Calu3 (cell line): ENCODE measurements around the gene DNAH6. TPM values are rescaled to one million over a fixed set of nuclear protein-coding genes. Genes with fewer than 3 reads are reported as not detected.

Source experiments
- BruUV-seq: library from RNA; stranded (reverse); fragments of 400-500 nt; replicated peaks from 2 replicates; lab custom pipeline; 2021; lab: Mats Ljungman, UMichigan
- CTCF ChIA-PET: fragments of 300-600 bp; sonication (Branson Sonifier 250); formaldehyde crosslinking; loops from one replicate; lab custom pipeline; 2022; ENCODE audit warnings: antibody characterized with exemption; lab: Charles Lee
- DNase-seq: peaks from one replicate; pipeline ENCODE4 v3.0.0; 2022
- H3K27ac Mint-ChIP-seq: one replicate; pipeline ENCODE4 v1.8.0; 2022; ENCODE audit warnings: mixed read lengths; ENCODE audit not compliant: unreplicated experiment
- H3K27me3 Mint-ChIP-seq: one replicate; pipeline ENCODE4 v1.8.0; 2022; ENCODE audit warnings: mixed read lengths; ENCODE audit not compliant: unreplicated experiment
- H3K36me3 Mint-ChIP-seq: one replicate; pipeline ENCODE4 v1.8.0; 2022; ENCODE audit warnings: mild to moderate bottlenecking, moderate library complexity, mixed read lengths; ENCODE audit not compliant: insufficient read depth, unreplicated experiment
- H3K4me1 Mint-ChIP-seq: one replicate; pipeline ENCODE4 v1.8.0; 2022; ENCODE audit warnings: mild to moderate bottlenecking, low read depth, mixed read lengths; ENCODE audit not compliant: unreplicated experiment
- H3K4me3 Mint-ChIP-seq: one replicate; pipeline ENCODE4 v1.8.0; 2022; ENCODE audit warnings: mild to moderate bottlenecking, low read depth, moderate library complexity, mixed read lengths; ENCODE audit not compliant: unreplicated experiment
- H3K9me3 Mint-ChIP-seq: one replicate; pipeline ENCODE4 v1.8.0; 2022; ENCODE audit warnings: low read depth, mixed read lengths; ENCODE audit not compliant: unreplicated experiment
- CTCF ChIP-seq: fragments of 200-600 bp; IDR thresholded peaks from one replicate; pipeline ENCODE4 v1.8.0; 2022; ENCODE audit warnings: antibody characterized with exemption; ENCODE audit not compliant: unreplicated experiment
- intact Hi-C: fragments of 100-400 bp; cut with micrococcal nuclease; formaldehyde crosslinking; loops from one replicate; pipeline ENCODE4 v1.10.0; 2022; ENCODE audit not compliant: unreplicated experiment
- total RNA-seq: library from RNA; stranded (reverse); gene quantifications from 2 replicates; pipeline ENCODE4 v1.2.3, GENCODE V29; 2022

DNAH6 gene
- total RNA-seq, 1 experiment from 2014 or later = 1.3 TPM

- Mint-ChIP-seq H3K27me3 (no peaks in the 10 kb centered on the region), H3K4me3 (no peak overlapping the region), H3K9me3 (peaks cover 5% of the 10 kb centered on the region), H3K4me1 (peaks cover 23% of the 10 kb centered on the region), H3K36me3 (peaks cover 7% of the 10 kb centered on the region), H3K27ac (peak overlapping the region; percentile 80)
- intact Hi-C loops = loop anchor here (5.0 kb wide), 1 partner anchor 47 kb away; no protein-coding TSS in a partner anchor
- CTCF ChIA-PET = no interaction called here
- DNase-seq = peak; percentile 56
- TF ChIP-seq CTCF = no peak
- no TSS peak for BruUV-seq
Observed at GRCh38 chr2:84474176-84474575, 42.1 kb upstream of the DNAH6 start.

- no peak for TF ChIP-seq CTCF
- H3K36me3 Mint-ChIP-seq = peaks cover 7% of the 10 kb centered on the region
- H3K27ac Mint-ChIP-seq = no peak overlapping the region
- CTCF ChIA-PET = interaction anchor here (0.6 kb wide), 1 partner anchor 1969 kb away, joined by 5 read pairs; no protein-coding TSS in a partner anchor
- peaks cover 5% of the 10 kb centered on the region for H3K9me3 Mint-ChIP-seq
- H3K27me3 Mint-ChIP-seq = no peaks in the 10 kb centered on the region
- DNase-seq = no peak
- H3K4me1 Mint-ChIP-seq = peaks cover 23% of the 10 kb centered on the region
- intact Hi-C loops = no loop called here
- H3K4me3 Mint-ChIP-seq = no peak overlapping the region
- BruUV-seq = no TSS peak
Observed at GRCh38 chr2:84477886-84478285, 38.4 kb upstream of the DNAH6 start.

- no peak for DNase-seq
- Mint-ChIP-seq H3K27ac (no peak overlapping the region), H3K4me3 (no peak overlapping the region), H3K4me1 (peaks cover 20% of the 10 kb centered on the region), H3K9me3 (peaks cover 5% of the 10 kb centered on the region), H3K36me3 (peaks cover 7% of the 10 kb centered on the region), H3K27me3 (no peaks in the 10 kb centered on the region)
- CTCF ChIA-PET = no interaction called here
- no TSS peak for BruUV-seq
- intact Hi-C loops = no loop called here
- no peak for TF ChIP-seq CTCF
Observed at GRCh38 chr2:84478867-84479266, 37.4 kb upstream of the DNAH6 start.

GRCh38 chr2:84481702-84482101, 34.6 kb upstream of the DNAH6 start:
- intact Hi-C loops = no loop called here
- DNase-seq = no peak
- CTCF ChIA-PET = no interaction called here
- Mint-ChIP-seq H3K9me3 (peaks cover 2% of the 10 kb centered on the region), H3K4me3 (no peak overlapping the region), H3K27me3 (no peaks in the 10 kb centered on the region), H3K4me1 (peaks cover 25% of the 10 kb centered on the region), H3K36me3 (no peaks in the 10 kb centered on the region), H3K27ac (no peak overlapping the region)
- no TSS peak for BruUV-seq
- no peak for TF ChIP-seq CTCF
